Duodenal mucosa (tissue), 2 donors: Measurements from ENCODE around the gene B3GALNT1.
"Not testable (repeated sequence)": the region's sequence is repeated elsewhere in the genome, so short reads cannot be mapped to it uniquely, and the experiment has no call there.

Experiments used
- H3K27ac ChIP-seq: one replicate; pipeline ENCODE4 v1.7.0; 2013; ENCODE audit warnings: low read depth, low read length
- H3K27me3 ChIP-seq, 2 donors: one replicate each; pipeline ENCODE4 v1.7.0; 2013; ENCODE audit warnings: low read length in 2 of 2, control low read depth in 1 of 2; ENCODE audit not compliant: insufficient read depth in 2 of 2, control insufficient read depth in 1 of 2
- H3K36me3 ChIP-seq, 2 donors: one replicate each; pipeline ENCODE4 v1.7.0; 2013; ENCODE audit warnings: low read length in 2 of 2, control low read depth in 1 of 2; ENCODE audit not compliant: insufficient read depth in 2 of 2, control insufficient read depth in 1 of 2
- H3K4me1 ChIP-seq, 2 donors: one replicate each; pipeline ENCODE4 v1.7.0; 2013; ENCODE audit warnings: low read length in 2 of 2, control low read depth in 1 of 2; ENCODE audit not compliant: insufficient read depth in 2 of 2, control insufficient read depth in 1 of 2
- H3K4me3 ChIP-seq, 2 donors: one replicate each; pipeline ENCODE4 v1.7.0; 2013; ENCODE audit warnings: low read length in 2 of 2, low read depth in 1 of 2
- H3K9ac ChIP-seq, 2 donors: one replicate each; pipeline ENCODE4 v1.7.0; 2013; ENCODE audit warnings: low read length in 2 of 2, low read depth in 1 of 2
- H3K9me3 ChIP-seq, 2 donors: one replicate each; pipeline ENCODE4 v1.7.0; 2013; ENCODE audit warnings: low read length in 2 of 2, control low read depth in 1 of 2; ENCODE audit not compliant: control insufficient read depth in 1 of 2

The B3GALNT1 gene

DNA sequence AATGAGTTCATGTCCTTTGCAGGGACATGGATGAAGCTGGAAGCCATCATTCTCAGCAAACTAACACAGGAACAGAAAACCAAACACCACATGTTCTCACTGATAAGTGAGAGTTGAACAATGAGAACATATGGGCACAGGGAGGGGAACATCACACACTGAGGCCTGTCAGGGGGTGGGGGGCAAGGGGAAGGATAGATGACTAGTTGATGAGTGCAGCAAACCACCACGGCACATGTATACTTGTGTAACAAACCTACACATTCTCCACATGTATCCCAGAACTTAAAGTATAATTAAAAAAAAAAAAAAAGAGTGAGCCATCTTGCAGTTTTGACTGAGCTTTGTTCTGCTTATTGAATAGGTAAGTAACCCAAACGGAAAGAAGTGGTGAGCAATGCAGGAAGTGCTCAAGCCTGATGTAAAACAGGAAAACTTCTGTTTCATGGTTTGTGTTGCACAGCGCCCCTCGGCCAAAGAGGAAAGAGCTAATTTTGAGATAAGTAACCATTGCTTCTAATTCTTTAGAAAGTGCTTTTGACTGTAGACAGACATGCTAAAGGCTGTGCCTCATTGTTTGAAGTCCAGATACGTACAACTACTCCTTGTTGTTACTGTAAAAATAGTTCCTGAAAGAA lies 70.1 kb downstream of the B3GALNT1 start:
- H3K4me3 ChIP-seq, H3K27ac ChIP-seq, H3K27me3 ChIP-seq: not testable (repeated sequence)

More for the DNA sequence above, 70.1 kb downstream of the B3GALNT1 start:
- not testable (repeated sequence) for H3K4me1 ChIP-seq, H3K9me3 ChIP-seq, H3K9ac ChIP-seq, H3K36me3 ChIP-seq
